Astrocyte of the cerebellum (primary cell): ENCODE results near the gene LIMCH1.
A peak's percentile ranks its signal among the peaks of the same experiment; 100 is the strongest.

Source experiments
- DNase-seq: peaks from one replicate; pipeline ENCODE4 v3.0.0-alpha.2; 2011; ENCODE audit warnings: low read depth
- H3K4me3 ChIP-seq: 2 replicates; pipeline ENCODE4 v1.5.1; 2011; ENCODE audit warnings: mild to moderate bottlenecking, low read depth, low read length, moderate library complexity
- CTCF ChIP-seq: IDR thresholded peaks from 2 replicates; pipeline ENCODE4 v1.5.1; 2012; ENCODE audit warnings: low read length, low read depth, moderate library complexity, mild to moderate bottlenecking; ENCODE audit errors: missing control alignments
- in situ Hi-C: cut with HindIII; loops from 2 replicates; pipeline ENCODE4 v1.10.0; 2017; ENCODE audit warnings: low sequenced_read_pairs

LIMCH1 gene

GRCh38 chr4:41514766-41515481, 23.0 kb upstream of the LIMCH1 start:
- in situ Hi-C loops = no loop called here
- no peak overlapping the region for H3K4me3 ChIP-seq
- no peak for DNase-seq
- no peak for TF ChIP-seq CTCF

GRCh38 chr4:41517121-41517520, 20.8 kb upstream of the LIMCH1 start:
- in situ Hi-C loops = no loop called here
- H3K4me3 ChIP-seq = no peak overlapping the region
- no peak for TF ChIP-seq CTCF
- no peak for DNase-seq

- TF ChIP-seq CTCF = no peak
- in situ Hi-C loops = no loop called here
- DNase-seq = no peak
- no peak overlapping the region for H3K4me3 ChIP-seq
These were observed 20.2 kb upstream of the LIMCH1 start for GRCh38 chr4:41517747-41518146.

- no peak for TF ChIP-seq CTCF
- no peak overlapping the region for H3K4me3 ChIP-seq
- DNase-seq = no peak
- in situ Hi-C loops = no loop called here
These were observed 13.5 kb upstream of the LIMCH1 start for GRCh38 chr4:41524425-41524824.

GRCh38 chr4:41525129-41525528, 12.8 kb upstream of the LIMCH1 start:
- in situ Hi-C loops = no loop called here
- H3K4me3 ChIP-seq = no peak overlapping the region
- no peak for TF ChIP-seq CTCF
- peak; percentile 90 for DNase-seq

- H3K4me3 ChIP-seq = no peak overlapping the region
- no peak for TF ChIP-seq CTCF
- DNase-seq = no peak
- in situ Hi-C loops = no loop called here
These were observed 11.3 kb upstream of the LIMCH1 start for GRCh38 chr4:41526628-41527027.
